HK-2 (cell line): ENCODE results near the gene PSTPIP2.
A peak's percentile ranks its signal among the peaks of the same experiment; 100 is the strongest.
"Not testable (repeated sequence)": the region's sequence is repeated elsewhere in the genome, so short reads cannot be mapped to it uniquely, and the experiment has no call there.

Experiments
- DNase-seq: peaks from one replicate; pipeline ENCODE4 v3.0.0-alpha.2; 2018; ENCODE audit not compliant: unreplicated experiment

Gene PSTPIP2

GRCh38 chr18:45981821-45982220, 90.2 kb downstream of the PSTPIP2 start:
- DNase-seq: no peak

GRCh38 chr18:45980229-45980628, 91.8 kb downstream of the PSTPIP2 start:
- no peak for DNase-seq

GRCh38 chr18:45978084-45978483, 94.0 kb downstream of the PSTPIP2 start:
- DNase-seq: no peak

GRCh38 chr18:45976974-45977373, 95.1 kb downstream of the PSTPIP2 start:
- no peak for DNase-seq

- no peak for DNase-seq
Measured at GRCh38 chr18:45976566-45976965, 95.5 kb downstream of the PSTPIP2 start.

DNA sequence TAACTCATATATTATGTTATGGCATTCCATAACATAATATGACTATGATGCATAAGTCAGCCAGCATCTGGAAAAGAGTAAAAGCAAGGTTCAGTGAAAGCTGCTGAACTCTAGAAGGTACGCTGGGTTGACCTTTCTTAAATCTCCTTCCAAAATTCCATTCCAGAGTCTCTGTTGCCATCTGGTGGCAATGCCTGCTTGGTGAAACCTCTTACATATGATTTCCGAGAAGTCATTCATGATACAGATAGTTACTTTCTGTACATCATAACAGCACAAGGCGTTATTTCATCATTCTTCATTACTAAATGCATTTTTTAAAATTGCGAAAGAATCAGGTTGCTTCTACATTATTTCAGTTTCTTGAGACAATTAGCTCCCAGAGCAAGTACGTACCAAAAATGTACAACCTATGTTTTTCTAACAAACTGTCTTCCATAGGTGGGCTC, 97.9 kb downstream of the PSTPIP2 start:
- peak; percentile 16 for DNase-seq

DNA sequence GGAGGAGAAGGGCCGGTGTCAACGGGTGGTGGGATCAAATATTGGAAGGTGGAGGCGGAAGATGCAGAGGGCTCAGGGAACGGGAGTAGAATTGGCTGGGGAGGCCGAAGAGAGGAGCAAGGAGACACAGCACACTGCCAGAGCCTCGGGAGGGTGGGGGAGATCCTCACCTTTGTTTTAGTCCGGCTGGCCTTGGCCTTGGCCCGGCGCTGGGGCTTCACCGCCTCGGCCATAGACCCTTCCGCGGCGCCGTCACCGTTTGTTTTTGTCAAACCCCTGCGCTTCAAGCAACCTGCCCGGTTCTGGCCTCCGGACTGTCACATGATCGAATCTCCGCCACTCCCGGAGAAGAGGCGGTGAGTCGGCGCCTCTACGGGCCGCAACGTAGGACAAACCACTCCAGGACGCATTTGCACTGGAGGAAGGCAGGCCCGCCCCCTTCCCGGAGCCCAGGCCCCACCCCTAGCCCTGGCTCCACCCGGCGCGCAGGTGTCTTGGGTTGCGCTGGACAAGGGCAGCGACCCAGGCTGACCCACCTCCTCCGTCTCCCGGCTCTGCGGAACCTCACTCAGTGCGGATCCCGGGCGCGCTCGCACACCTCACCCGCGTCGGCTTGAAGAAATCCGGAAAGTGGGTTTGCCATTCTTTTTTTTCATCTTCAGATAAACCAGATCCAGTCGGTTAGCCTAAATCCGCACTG, 104.9 kb downstream of the PSTPIP2 start, which contains the start of gene EPG5:
EPG5 (minus strand) TSS at position 323 of the 700 bp plus-strand sequence; CDS start at position 233, 90 bp downstream.
- peak; percentile 88 for DNase-seq

GRCh38 chr18:45964913-45965312, 107.1 kb downstream of the PSTPIP2 start:
- not testable (repeated sequence) for DNase-seq

DNA sequence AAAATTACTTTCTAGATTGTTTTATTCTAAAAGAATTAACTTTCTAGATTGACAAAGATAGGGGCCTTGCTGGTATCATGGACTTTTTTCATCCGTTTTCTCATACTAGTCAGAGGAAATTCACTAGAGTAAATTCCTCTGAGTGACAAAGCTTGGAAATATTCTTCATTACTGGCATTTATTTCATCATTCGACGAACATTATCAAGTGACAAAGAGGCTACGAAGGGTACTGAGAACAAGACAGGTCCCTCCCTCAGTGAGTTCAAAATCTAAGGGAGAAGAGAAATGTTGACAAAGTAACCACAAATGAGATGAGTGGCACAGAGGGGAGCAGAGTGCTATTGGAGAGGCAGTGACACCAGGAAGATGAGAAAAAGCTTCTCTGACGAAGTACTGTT, 109.2 kb downstream of the PSTPIP2 start:
- DNase-seq: peak; percentile 31

GRCh38 chr18:45962461-45962860, 109.6 kb downstream of the PSTPIP2 start:
- peak; percentile 42 for DNase-seq

- DNase-seq: not testable (repeated sequence)
Measured at GRCh38 chr18:45959484-45959883, 112.6 kb downstream of the PSTPIP2 start.

GRCh38 chr18:45958730-45959129, 113.3 kb downstream of the PSTPIP2 start:
- DNase-seq: peak; percentile 16

DNA sequence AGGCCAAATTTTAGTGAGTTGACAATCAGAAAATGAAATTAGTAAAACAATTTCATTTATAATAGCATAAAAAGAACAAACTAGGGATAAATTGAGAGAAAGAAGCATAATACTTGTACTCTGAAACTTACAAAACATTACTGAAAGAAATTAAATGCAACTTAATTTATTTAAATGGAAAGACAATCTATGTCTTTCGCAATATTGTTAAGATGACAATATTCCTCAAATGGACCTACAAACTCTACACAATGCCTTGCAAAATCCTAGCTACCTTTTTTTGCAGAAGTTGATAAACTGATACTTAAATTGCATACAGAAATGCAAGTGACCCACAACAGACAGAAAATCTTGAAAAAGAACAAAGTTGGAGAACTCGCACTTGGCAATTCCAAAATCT, 114.0 kb downstream of the PSTPIP2 start:
- DNase-seq: no peak

DNA sequence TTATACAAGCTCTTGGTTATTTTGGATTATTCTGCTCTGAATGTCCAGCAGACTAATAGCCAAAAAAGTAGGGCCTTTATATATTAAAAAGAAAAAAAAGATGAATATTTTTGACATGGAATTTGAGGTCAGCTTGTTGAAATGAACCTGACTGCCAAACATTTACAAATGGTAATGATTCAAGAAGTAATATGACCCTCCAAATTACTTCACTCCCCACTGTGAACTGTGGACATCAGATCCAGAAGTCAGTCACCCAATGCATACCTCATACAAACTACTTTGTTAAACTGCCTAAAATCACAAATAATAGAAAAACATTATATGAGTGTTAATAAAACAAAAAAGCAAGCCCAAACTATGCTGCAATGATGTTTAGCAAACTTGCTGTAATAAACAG, 115.0 kb downstream of the PSTPIP2 start:
- DNase-seq: no peak

DNA sequence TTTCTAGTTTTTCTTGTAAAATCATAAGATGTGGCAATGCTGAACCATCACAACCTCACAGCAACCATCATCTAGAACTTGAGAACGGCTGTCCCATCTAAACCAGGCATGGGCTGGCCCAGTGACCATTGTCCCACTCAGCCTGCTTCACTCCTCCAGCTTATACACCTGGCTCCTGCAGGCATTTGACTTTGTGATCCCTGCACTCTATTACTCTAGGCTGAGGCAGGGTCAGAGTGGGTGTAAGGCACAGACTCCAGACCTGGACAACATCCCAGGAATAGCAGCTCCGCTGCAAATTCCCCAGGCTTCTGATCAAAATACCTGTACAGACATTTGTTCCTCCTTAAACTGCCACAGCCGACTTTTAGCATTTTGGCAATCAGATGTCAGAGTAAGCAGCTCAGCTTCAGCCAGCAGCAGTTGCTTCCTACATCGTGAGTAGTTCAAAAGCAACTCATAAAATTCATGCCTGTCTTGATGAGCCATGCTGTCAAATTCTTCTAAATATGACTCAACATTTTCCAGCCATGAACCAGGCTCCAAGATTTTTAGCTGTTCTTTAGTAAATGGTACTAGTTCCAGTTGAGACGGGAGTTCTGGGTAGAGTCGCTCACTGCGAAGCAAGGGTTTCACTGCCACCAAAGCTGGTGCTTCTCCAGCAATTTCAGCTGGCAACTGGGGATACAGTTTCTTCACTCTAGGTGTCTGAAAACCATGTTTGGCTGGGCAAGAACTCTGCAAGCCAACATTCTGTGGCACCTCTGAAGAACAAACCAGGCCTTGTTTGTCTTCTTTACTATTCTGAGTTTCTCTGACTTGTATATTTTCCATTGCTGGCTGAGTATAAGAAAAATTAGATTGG, 117.8 kb downstream of the PSTPIP2 start:
- peak; percentile 28 for DNase-seq

DNA sequence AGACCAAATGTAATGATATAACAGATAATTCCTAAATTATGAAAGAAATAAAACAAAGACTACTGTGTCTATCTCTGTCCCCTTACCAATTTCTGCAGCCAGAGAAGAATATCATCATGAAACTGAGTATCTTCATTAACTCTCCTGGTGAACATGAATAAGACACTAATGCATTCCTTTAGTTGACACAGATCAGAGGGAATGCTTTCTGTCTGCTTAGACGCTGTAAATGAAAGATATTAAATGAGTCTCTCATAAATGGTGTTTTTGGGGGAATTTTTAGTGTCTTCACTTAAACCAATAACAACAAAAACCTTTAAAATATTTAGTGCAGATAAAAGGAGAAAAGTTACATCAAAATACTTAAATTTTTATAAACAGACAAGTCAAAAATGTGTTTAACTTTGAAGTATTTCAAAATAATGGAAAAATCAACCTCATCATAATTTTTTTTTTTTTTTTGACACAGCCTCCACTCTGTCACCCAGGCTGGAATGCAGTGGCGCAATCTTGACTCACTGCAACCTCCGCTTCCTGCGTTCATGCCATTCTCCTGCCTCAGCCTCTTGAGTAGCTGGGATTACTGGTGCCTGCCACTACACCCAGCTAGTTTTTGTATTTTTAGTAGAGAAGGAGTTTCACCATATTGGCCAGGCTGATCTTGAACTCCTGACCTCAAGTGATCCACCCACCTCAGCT, 120.9 kb downstream of the PSTPIP2 start:
- DNase-seq: peak; percentile 55

GRCh38 chr18:45945669-45946068, 126.4 kb downstream of the PSTPIP2 start:
- no peak for DNase-seq

DNA sequence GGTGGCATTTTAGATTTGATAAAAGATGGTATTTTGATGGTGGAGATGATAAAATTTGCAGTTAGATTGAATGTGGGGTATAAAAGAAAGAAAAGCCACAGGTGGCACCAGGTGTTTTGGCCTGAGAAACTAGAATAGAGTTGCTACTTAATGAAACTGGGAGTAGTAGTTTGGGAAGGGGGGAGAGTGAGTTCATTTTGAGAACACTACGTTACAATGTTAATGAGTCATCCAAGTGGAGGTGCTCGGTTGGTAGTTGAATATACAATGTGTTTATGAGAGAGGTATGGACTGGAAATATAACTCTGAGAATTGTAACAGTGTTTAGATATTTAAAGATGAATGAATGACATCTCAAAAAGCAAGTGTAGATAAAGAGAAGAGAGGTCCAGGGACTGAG, 131.3 kb downstream of the PSTPIP2 start:
- DNase-seq: no peak

- DNase-seq: no peak
Measured at GRCh38 chr18:45939236-45939635, 132.8 kb downstream of the PSTPIP2 start.

DNA sequence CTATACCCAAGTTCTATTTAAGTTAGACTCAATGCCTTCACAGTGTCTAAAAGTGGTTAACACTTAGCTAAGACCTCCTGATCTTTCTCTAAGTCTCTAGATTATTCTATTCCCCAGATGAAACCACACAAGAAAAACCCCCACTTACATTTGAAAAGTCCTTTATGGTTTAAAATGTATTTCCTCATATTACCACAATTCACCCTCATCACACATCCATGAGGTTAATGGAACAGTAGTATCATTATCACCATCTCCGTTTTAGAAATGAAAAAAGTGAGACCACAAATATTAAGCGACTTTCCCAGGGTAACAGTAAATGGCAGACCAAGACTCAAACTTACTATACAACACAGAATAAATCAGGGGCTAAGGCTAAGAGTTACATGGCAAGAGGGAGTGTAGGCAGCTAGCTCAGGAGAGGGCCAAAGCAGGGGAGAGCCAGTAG, 133.5 kb downstream of the PSTPIP2 start:
- DNase-seq: no peak

- peak; percentile 20 for DNase-seq
Measured at GRCh38 chr18:45935591-45936335, 136.3 kb downstream of the PSTPIP2 start.
